Measurements from ENCODE around the gene IFNL4.

IFNL4 gene

DNA sequence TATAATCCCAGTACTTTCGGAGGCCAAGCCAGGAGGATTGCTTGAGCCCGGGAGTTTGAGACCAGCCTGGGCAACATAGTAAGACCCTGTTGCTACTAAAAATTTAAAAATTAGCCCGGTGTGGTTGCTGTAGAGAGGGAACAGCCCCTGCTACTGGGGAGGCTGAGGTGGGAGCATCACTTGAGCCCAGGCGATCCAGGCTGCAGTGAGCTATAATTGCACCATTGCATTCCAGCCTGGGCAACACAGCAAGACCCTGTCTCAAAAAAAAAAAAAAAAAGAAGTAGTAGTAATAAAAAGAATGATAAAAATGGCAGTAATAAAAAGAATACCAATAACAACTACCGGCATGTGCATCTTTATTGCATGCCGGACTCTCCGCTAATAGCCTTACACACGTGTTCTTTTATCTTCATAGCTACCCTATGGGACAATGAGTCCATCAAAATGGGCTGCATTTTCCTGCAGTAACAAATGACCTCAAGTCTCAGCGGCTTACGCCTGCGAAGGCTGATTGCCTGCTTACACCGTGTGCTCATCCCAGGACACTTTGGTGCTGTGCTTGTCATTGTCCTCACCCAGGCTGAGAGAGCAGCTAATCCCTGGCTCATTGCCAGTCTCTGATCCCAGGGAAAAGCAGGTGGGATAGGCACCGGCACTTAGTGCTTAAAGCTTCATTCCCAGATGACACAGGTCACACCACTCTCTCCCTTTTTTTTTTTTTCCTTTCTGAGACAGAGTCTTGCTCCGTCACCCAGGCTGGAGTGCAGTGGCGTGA is 30.2 kb downstream of the IFNL4 start:
- TF ChIP-seq, protein P1, sequence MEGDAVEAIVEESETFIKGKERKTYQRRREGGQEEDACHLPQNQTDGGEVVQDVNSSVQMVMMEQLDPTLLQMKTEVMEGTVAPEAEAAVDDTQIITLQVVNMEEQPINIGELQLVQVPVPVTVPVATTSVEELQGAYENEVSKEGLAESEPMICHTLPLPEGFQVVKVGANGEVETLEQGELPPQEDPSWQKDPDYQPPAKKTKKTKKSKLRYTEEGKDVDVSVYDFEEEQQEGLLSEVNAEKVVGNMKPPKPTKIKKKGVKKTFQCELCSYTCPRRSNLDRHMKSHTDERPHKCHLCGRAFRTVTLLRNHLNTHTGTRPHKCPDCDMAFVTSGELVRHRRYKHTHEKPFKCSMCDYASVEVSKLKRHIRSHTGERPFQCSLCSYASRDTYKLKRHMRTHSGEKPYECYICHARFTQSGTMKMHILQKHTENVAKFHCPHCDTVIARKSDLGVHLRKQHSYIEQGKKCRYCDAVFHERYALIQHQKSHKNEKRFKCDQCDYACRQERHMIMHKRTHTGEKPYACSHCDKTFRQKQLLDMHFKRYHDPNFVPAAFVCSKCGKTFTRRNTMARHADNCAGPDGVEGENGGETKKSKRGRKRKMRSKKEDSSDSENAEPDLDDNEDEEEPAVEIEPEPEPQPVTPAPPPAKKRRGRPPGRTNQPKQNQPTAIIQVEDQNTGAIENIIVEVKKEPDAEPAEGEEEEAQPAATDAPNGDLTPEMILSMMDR (IDR thresholded peaks at IDR 0.05) = no peak

DNA sequence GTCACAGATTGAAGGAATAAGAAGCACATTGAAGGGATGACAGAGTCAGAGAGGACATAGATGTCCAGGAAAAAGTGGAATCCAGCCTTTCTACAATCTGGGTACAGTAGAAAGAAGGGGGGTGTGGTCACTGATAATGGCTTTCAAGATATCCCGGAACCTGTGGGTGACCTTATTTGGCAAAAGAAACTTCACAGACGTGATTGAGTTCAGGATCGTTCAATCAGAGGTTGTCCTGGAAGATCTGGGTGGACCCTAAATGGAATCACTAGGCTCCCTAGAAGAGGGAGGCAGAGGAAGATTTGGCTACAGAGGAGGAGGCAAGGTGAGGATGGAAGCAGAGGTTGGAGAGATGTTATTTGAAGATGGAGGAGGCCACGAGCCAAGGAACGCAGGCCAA is 31.6 kb downstream of the IFNL4 start:
- TF ChIP-seq, protein P1 (IDR thresholded peaks at IDR 0.05) = no peak

DNA sequence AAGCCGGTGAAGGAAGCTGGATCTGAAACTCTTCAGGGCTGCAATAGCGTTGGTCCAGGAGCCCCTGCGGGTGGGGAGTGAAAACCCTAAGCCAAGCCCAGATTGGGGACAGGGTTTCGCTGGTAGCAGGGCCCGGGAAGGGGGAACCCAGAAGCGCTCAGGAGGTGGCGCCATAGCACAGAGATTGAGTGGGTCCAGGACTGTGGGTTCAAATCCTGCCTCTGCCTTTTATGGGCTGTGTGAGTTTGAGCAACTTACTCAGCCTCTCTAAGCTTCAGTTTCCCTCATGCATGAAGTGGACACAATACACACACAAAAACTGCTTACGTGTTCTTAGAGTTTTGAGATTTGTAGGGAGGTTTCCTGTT is 36.3 kb downstream of the IFNL4 start:
- TF ChIP-seq, protein P1 (IDR thresholded peaks at IDR 0.05) = peak; percentile 29; the same call in 1 of the 2 replicates

DNA sequence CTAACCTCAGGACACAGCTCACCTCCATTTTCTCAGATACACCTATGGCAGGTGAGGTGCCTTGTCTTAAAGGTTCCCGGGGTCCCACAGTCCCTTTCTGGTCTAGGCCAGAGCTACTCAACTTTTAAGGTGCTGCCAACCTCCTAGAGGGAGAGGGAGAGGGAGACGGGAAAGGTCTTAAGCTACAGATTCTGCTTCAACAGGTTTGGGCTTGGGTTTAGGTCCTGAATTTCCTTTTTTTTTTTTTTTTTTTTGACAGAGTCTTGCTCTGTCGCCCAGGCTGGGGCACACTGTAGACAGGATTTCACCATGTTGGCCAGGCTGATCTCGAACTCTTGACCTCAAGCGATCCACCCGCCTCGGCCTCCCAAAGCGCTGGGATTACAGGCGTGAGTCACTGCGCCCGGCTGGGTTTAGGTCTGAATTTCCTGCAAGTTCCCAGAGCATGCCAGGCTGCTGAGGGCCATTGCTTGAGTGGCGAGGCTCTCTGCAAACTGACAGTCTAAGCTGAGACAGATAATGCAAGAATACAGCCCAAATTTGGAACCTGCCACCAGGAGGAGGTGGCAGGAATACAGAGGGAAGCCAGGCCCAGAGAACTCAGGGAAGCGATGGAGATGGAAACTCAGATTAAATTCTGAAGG is 36.8 kb downstream of the IFNL4 start:
- TF ChIP-seq, protein P1 (IDR thresholded peaks at IDR 0.05) = no peak

DNA sequence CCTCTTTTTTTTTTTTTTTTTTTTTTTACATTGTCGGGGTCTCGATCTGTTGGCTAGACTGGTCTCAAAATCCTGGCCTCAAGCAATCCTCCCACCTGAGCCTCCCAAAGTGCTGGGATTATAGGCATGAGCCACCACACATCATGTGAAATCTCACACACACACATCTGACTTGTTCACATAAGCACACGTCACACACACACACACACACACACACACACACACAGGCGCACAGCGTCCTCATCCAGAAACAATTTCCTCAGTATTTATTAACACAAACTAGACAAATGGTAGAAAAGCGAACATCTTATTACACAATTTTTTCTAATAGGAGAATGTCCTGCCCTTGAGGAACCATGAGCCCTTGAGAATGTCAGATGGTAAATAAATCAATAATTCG is 39.5 kb downstream of the IFNL4 start:
- TF ChIP-seq, protein P1 (IDR thresholded peaks at IDR 0.05) = no peak

DNA sequence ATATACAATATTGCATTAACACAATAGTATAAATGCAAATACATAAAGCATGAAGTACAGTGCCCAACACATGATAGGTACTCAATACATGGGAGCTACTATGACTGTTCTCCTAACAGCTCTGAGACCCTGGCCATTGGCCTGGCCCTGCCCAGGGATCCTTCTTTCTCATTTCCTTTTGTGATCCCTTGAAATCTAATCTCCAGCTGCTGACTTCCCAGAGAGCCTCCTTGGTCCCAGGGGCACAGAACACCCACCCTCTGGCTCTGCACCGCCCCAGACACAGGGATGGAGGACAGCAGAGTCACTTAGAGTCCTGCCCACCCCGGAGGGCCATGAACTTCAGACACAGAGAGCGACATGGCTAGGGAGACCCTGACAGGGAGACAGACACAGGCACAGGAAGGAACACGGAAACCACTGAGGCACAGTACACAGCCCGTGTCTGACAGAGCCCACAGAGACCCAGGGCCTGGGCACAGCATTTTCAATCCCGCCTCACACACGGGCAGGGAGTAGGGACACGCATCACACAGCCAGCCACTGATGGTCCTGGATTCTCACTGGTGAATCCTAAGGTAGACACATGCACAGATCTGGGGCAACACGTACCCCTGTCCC is 40.4 kb downstream of the IFNL4 start:
- TF ChIP-seq, protein P1 (IDR thresholded peaks at IDR 0.05) = no peak

DNA sequence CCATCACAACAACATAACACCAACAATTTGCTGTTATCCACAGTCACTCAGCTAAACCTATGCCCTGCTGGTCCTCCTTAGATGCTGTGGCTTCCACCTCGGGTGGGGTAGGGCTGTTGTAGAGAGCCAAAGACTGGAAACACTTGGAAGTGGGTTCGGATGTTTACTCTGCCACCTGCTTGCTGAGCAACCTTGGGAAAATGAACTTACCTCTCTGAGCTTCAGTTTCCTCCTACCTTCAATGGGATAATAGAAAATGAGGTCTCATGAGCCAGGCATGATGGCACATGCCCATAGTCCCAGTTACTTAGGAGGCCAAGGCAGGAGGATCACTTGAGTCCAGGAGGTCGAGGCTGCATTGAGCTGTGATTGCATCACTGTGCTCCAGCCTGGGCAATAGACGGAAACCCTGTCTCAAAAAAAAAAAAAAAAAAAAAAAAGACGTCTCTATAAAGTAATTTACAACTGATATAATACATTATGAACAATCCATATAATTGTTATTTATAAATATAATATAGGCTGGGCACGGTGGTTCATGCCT is 41.3 kb downstream of the IFNL4 start:
- TF ChIP-seq, protein P1 (IDR thresholded peaks at IDR 0.05) = no peak

Data from LNCAP (cell line).